HCT116 (cell line): Measurements from ENCODE around the gene PTPRR.

ENCODE experiments used
- JUND ChIP-seq: IDR thresholded peaks from 2 replicates; pipeline ENCODE4 v1.6.1; 2012
- POLR2A ChIP-seq: IDR thresholded peaks from 2 replicates; pipeline ENCODE4 v1.7.0; 2011; ENCODE audit warnings: borderline replicate concordance; ENCODE audit not compliant: insufficient read depth, insufficient read length; ENCODE audit errors: extremely low read depth
- POLR2AphosphoS5 ChIP-seq: IDR thresholded peaks from 2 replicates; pipeline ENCODE4 v1.6.1; 2011; ENCODE audit warnings: mild to moderate bottlenecking, low read depth, low read length, moderate library complexity
- TF ChIP-seq, protein P1 (sequence below), 3 experiments: fragments of 200-600 bp in 1 of 3; sonication (generic) in 1 of 3; IDR thresholded peaks in 2 of 3; conservative IDR thresholded peaks in 1 of 3; 2 replicates each; pipeline ENCODE4 v1.5.1; 2012 to 2017; ENCODE audit warnings: low read depth in 2 of 3, low read length in 2 of 3, antibody characterized with exemption in 1 of 3, borderline replicate concordance in 1 of 3, control low read depth in 1 of 3, mild to moderate bottlenecking in 1 of 3, mixed read lengths in 1 of 3, mixed run types in 1 of 3, moderate library complexity in 1 of 3; ENCODE audit not compliant: insufficient read depth in 1 of 3

DNA sequence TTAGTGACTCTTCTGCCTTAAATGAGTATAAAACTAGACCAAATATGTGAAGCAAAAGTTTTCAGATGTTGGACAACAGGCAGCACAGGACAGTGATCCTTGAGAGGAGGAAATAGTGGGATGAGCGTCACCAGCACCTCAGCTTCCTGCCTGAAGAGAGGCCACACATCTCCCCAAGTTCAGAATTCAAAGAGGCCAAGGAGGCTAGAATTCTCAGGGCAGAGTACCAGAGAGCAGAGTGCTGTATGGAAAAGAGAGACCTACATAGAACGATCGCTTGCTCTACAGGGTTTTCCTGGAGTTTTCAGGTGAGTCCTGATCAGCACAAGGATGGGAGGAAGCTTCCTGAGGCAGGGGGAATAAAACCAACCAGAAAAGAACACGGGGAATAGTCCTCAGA is 107.0 kb downstream of the PTPRR start:
- no peak for TF ChIP-seq JUND
- TF ChIP-seq, protein P1, sequence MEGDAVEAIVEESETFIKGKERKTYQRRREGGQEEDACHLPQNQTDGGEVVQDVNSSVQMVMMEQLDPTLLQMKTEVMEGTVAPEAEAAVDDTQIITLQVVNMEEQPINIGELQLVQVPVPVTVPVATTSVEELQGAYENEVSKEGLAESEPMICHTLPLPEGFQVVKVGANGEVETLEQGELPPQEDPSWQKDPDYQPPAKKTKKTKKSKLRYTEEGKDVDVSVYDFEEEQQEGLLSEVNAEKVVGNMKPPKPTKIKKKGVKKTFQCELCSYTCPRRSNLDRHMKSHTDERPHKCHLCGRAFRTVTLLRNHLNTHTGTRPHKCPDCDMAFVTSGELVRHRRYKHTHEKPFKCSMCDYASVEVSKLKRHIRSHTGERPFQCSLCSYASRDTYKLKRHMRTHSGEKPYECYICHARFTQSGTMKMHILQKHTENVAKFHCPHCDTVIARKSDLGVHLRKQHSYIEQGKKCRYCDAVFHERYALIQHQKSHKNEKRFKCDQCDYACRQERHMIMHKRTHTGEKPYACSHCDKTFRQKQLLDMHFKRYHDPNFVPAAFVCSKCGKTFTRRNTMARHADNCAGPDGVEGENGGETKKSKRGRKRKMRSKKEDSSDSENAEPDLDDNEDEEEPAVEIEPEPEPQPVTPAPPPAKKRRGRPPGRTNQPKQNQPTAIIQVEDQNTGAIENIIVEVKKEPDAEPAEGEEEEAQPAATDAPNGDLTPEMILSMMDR (IDR thresholded peaks at IDR 0.05 in 2 of 3, conservative IDR thresholded peaks at IDR 0.05 in 1 of 3; ENCODE audit: borderline replicate concordance in 1 of 3, insufficient read depth in 1 of 3, low read depth in 2 of 3, low read length in 2 of 3): no peak
- no peak for TF ChIP-seq POLR2AphosphoS5
- TF ChIP-seq POLR2A: no peak
